Lower lobe of right lung (tissue), 2 donors: ENCODE data around the gene MAP4K2. TPM values are rescaled to one million over a fixed set of nuclear protein-coding genes. Genes with fewer than 3 reads are reported as not detected.
A peak's percentile ranks its signal among the peaks of the same experiment; 100 is the strongest.

Experiments
- ATAC-seq, 2 donors: fragments of 200-7000 bp; cut with Tn5 transposase; one replicate each; pipeline ENCODE4 v1.9.1; 2020 to 2022; ENCODE audit warnings: mild to moderate bottlenecking in 2 of 2, moderate library complexity in 2 of 2
- DNase-seq: peaks from one replicate; pipeline ENCODE4 v3.0.0-alpha.2; 2020
- H3K27ac ChIP-seq: fragments of 200-600 bp; one replicate; pipeline ENCODE4 v1.8.0; 2022
- H3K27me3 ChIP-seq: fragments of 200-600 bp; one replicate; pipeline ENCODE4 v1.8.0; 2022; ENCODE audit warnings: low read depth
- H3K36me3 ChIP-seq: fragments of 200-600 bp; one replicate; pipeline ENCODE4 v1.8.0; 2022; ENCODE audit warnings: mild to moderate bottlenecking
- H3K4me1 ChIP-seq: fragments of 200-600 bp; one replicate; pipeline ENCODE4 v1.8.0; 2022
- H3K4me3 ChIP-seq: fragments of 200-600 bp; one replicate; pipeline ENCODE4 v1.8.0; 2022; ENCODE audit warnings: mild to moderate bottlenecking
- H3K9me3 ChIP-seq: fragments of 200-600 bp; one replicate; pipeline ENCODE4 v1.8.0; 2022
- intact Hi-C: fragments of 100-400 bp; cut with DNase I; formaldehyde crosslinking; loops from one replicate; pipeline ENCODE4 v1.11.0; 2022
- total RNA-seq: library from RNA; stranded (reverse); fragmentation: NEBNext Ultra II Directional; extraction: Animal tissue kit (Norgen Biotek cat#: 25700); gene quantifications from one replicate; pipeline ENCODE4 v1.2.1, GENCODE V29; 2021
- TF ChIP-seq, protein P1 (sequence below): fragments of 200-600 bp; IDR thresholded peaks from one replicate; pipeline ENCODE4 v1.8.0; 2022; ENCODE audit warnings: antibody characterized with exemption, mild to moderate bottlenecking
- donor health status: DM: no; HTN: yes; CAD: no; lungs with severe emphysema.

The MAP4K2 gene
- total RNA-seq, 1 donor from 2014 or later = 29.1 TPM

- intact Hi-C loops = no loop called here
- peak overlapping the region; percentile 34 for H3K27ac ChIP-seq
- DNase-seq = no peak
These were observed 32.8 kb upstream of the MAP4K2 start for GRCh38 chr11:64835616-64836447.

DNA sequence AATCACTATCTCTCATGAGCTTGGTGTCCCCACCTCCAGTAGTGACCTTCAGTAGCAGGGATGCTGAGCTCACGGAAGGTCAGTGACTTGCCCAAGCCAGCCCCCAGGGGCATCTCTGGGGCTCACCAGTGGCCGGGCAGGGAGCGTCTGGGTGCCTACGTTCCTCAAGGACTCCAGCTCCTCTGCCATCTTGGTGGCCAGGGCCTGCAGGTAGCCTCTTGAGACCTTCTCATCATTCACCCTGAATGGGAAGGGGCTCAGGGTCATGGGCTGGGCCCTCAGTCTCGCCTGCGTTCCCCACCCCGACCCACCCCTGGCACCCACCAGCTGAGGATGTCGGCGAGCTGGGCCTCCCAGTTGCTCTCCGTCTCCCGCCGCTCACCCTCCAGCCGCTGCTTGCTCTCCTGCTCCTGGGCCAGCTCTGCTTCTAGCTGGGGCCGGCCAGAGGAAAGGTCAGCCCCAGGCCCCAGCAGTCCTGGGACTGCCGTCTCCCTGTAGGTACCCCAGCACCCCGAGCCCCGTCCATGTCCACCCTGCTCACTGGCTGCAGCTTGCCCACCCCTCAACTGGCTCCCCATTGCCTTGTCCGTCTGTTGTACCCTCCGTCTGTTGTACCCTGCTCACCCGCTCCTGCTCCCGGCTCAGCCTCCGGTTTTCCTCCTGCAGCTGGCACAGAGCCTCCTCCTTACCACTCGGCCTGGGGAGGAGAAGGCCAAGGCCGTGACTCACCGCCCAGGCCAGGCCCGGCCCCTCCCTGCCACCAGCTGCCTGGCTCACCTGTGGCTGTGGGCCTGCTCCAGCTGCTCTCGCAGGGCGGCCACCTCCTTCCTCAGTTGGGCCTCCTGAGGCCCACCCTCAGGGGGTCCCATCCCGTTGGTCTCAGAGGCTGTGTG is 32.0 kb upstream of the MAP4K2 start:
- Histone ChIP-seq H3K27ac (peak overlapping the region; percentile 34), H3K36me3 (peaks cover 60% of the 10 kb centered on the region), H3K27me3 (no peaks in the 10 kb centered on the region), H3K9me3 (no peaks in the 10 kb centered on the region), H3K4me1 (no peaks in the 10 kb centered on the region), H3K4me3 (no peak overlapping the region)
- peak; percentile 80 for DNase-seq
- TF ChIP-seq, protein P1, sequence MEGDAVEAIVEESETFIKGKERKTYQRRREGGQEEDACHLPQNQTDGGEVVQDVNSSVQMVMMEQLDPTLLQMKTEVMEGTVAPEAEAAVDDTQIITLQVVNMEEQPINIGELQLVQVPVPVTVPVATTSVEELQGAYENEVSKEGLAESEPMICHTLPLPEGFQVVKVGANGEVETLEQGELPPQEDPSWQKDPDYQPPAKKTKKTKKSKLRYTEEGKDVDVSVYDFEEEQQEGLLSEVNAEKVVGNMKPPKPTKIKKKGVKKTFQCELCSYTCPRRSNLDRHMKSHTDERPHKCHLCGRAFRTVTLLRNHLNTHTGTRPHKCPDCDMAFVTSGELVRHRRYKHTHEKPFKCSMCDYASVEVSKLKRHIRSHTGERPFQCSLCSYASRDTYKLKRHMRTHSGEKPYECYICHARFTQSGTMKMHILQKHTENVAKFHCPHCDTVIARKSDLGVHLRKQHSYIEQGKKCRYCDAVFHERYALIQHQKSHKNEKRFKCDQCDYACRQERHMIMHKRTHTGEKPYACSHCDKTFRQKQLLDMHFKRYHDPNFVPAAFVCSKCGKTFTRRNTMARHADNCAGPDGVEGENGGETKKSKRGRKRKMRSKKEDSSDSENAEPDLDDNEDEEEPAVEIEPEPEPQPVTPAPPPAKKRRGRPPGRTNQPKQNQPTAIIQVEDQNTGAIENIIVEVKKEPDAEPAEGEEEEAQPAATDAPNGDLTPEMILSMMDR = no peak
- intact Hi-C loops = no loop called here
- ATAC-seq = peak; percentile 89 to 93

More at GRCh38 chr11:64835616-64836447, 32.8 kb upstream of the MAP4K2 start:
- TF ChIP-seq, protein P1 = no peak
- Histone ChIP-seq H3K4me3 (no peak overlapping the region), H3K9me3 (no peaks in the 10 kb centered on the region), H3K4me1 (no peaks in the 10 kb centered on the region), H3K27me3 (no peaks in the 10 kb centered on the region), H3K36me3 (peaks cover 53% of the 10 kb centered on the region)
- ATAC-seq = peak in 1 of 2 donors; percentile 4

GRCh38 chr11:64834031-64834722 is 31.2 kb upstream of the MAP4K2 start:
- Histone ChIP-seq H3K4me1 (no peaks in the 10 kb centered on the region), H3K27me3 (no peaks in the 10 kb centered on the region), H3K27ac (no peak overlapping the region), H3K36me3 (peaks cover 60% of the 10 kb centered on the region), H3K9me3 (no peaks in the 10 kb centered on the region), H3K4me3 (no peak overlapping the region)
- ATAC-seq (no peak), DNase-seq (no peak)
- intact Hi-C loops = no loop called here
- TF ChIP-seq, protein P1 = no peak

GRCh38 chr11:64833509-64833908 is 30.5 kb upstream of the MAP4K2 start:
- Histone ChIP-seq H3K27ac (no peak overlapping the region), H3K36me3 (peaks cover 56% of the 10 kb centered on the region), H3K9me3 (no peaks in the 10 kb centered on the region), H3K4me3 (no peak overlapping the region), H3K27me3 (no peaks in the 10 kb centered on the region), H3K4me1 (no peaks in the 10 kb centered on the region)
- DNase-seq (no peak), ATAC-seq (no peak)
- intact Hi-C loops = no loop called here
- TF ChIP-seq, protein P1 = no peak

- Histone ChIP-seq H3K4me1 (no peaks in the 10 kb centered on the region), H3K27me3 (no peaks in the 10 kb centered on the region), H3K27ac (no peak overlapping the region), H3K36me3 (peaks cover 53% of the 10 kb centered on the region), H3K9me3 (no peaks in the 10 kb centered on the region), H3K4me3 (no peak overlapping the region)
- no peak for ATAC-seq
- TF ChIP-seq, protein P1 = no peak
- intact Hi-C loops = no loop called here
- DNase-seq = no peak
These were observed 30.1 kb upstream of the MAP4K2 start for GRCh38 chr11:64833198-64833502.
